COLO829 (cell line): Measurements from ENCODE around the gene P2RX3.
"Not testable (repeated sequence)": the region's sequence is repeated elsewhere in the genome, so short reads cannot be mapped to it uniquely, and the experiment has no call there.

Experiments used
- DNase-seq: peaks from one replicate; pipeline ENCODE4 v3.0.0; 2012; ENCODE audit warnings: low spot score

P2RX3 gene

GRCh38 chr11:57338142-57338541, at the start of gene P2RX3:
TSS of gene P2RX3 (plus strand) at chr11:57338352. CDS start at chr11:57338551, 199 bp downstream.
- DNase-seq = no peak

GRCh38 chr11:57288771-57289579, 49.2 kb upstream of the P2RX3 start:
- no peak for DNase-seq

- no peak for DNase-seq
Observed at GRCh38 chr11:57290288-57290687, 47.9 kb upstream of the P2RX3 start.

- no peak for DNase-seq
Observed at GRCh38 chr11:57294225-57295131, 43.7 kb upstream of the P2RX3 start.

GRCh38 chr11:57296205-57296604, 41.9 kb upstream of the P2RX3 start:
- DNase-seq = not testable (repeated sequence)

- DNase-seq = no peak
Observed at GRCh38 chr11:57297221-57297620, 40.9 kb upstream of the P2RX3 start.

- DNase-seq = no peak
Observed at GRCh38 chr11:57299150-57299737, 38.9 kb upstream of the P2RX3 start.

GRCh38 chr11:57300785-57301184, 37.4 kb upstream of the P2RX3 start:
- no peak for DNase-seq

- DNase-seq = no peak
Observed at GRCh38 chr11:57301711-57302423, 36.3 kb upstream of the P2RX3 start.

GRCh38 chr11:57302489-57302888, 35.7 kb upstream of the P2RX3 start:
- DNase-seq = no peak

- DNase-seq = no peak
Observed at GRCh38 chr11:57303280-57303989, 34.7 kb upstream of the P2RX3 start.

- no peak for DNase-seq
Observed at GRCh38 chr11:57303990-57304579, 34.1 kb upstream of the P2RX3 start.

- no peak for DNase-seq
Observed at GRCh38 chr11:57305523-57305922, 32.6 kb upstream of the P2RX3 start.

GRCh38 chr11:57306161-57306876, 31.8 kb upstream of the P2RX3 start:
- no peak for DNase-seq

GRCh38 chr11:57306940-57307565, 31.1 kb upstream of the P2RX3 start:
- no peak for DNase-seq

- no peak for DNase-seq
Observed at GRCh38 chr11:57307666-57308270, 30.4 kb upstream of the P2RX3 start.

- DNase-seq = no peak
Observed at GRCh38 chr11:57308426-57309060, 29.6 kb upstream of the P2RX3 start.

- no peak for DNase-seq
Observed at GRCh38 chr11:57309106-57310059, 28.8 kb upstream of the P2RX3 start.
